Activated CD8-positive, alpha-beta memory T cell treated with anti-CD3 and anti-CD28 coated beads for 36 hours (primary cell): Measurements from ENCODE around the gene SPEM2. TPM values are rescaled to one million over a fixed set of nuclear protein-coding genes. Genes with fewer than 3 reads are reported as not detected.

ENCODE experiments used
- CTCF ChIA-PET: fragments of 350-600 bp; sonication (Branson Sonifier 250); formaldehyde crosslinking; loops from one replicate; lab custom pipeline; 2021; ENCODE audit warnings: antibody characterized with exemption; lab: Charles Lee
- POLR2A ChIA-PET: fragments of 350-600 bp; sonication (Branson Sonifier 250); formaldehyde crosslinking; loops from one replicate; lab custom pipeline; 2021; ENCODE audit warnings: antibody characterized with exemption; lab: Charles Lee
- total RNA-seq, 2 experiments: library from RNA; stranded (reverse); gene quantifications; one replicate each; pipeline ENCODE4 v1.2.3, GENCODE V29; 2021

SPEM2 gene
- total RNA-seq, 2 experiments from 2014 or later: not detected

- POLR2A ChIA-PET: no interaction called here
- CTCF ChIA-PET: interaction anchor here (0.7 kb wide), 1 partner anchor 10 kb away, joined by 3 read pairs; no protein-coding TSS in a partner anchor
Observed at GRCh38 chr17:7413346-7413985, 11.9 kb upstream of the SPEM2 start.

- POLR2A ChIA-PET: no interaction called here
- CTCF ChIA-PET: no interaction called here
Observed at GRCh38 chr17:7414837-7415236, 10.6 kb upstream of the SPEM2 start.

GRCh38 chr17:7415784-7416183 lies 9.6 kb upstream of the SPEM2 start:
- ChIA-PET POLR2A (no interaction called here), CTCF (no interaction called here)

GRCh38 chr17:7416323-7416722 lies 9.1 kb upstream of the SPEM2 start:
- ChIA-PET CTCF (no interaction called here), POLR2A (interaction anchor here (0.6 kb wide), 1 partner anchor 16 kb away, joined by 9 read pairs; no protein-coding TSS in a partner anchor)

GRCh38 chr17:7417056-7417655 lies 8.3 kb upstream of the SPEM2 start:
- CTCF ChIA-PET: no interaction called here
- POLR2A ChIA-PET: interaction anchor here (0.6 kb wide), 1 partner anchor 17 kb away, joined by 9 read pairs; no protein-coding TSS in a partner anchor

- ChIA-PET POLR2A (no interaction called here), CTCF (interaction anchor here (1.0 kb wide), 1 partner anchor 18 kb away, joined by 3 read pairs; no protein-coding TSS in a partner anchor)
Observed at GRCh38 chr17:7418472-7419152, 6.8 kb upstream of the SPEM2 start.

- CTCF ChIA-PET: interaction anchor here (0.6 kb wide), 1 partner anchor 154 kb away, joined by 3 read pairs; no protein-coding TSS in a partner anchor
- POLR2A ChIA-PET: no interaction called here
Observed at GRCh38 chr17:7419819-7420610, 5.4 kb upstream of the SPEM2 start, which contains the start of gene SPEM1. SPEM1 (plus strand) TSS chr17:7420324; CDS start chr17:7420385, 61 bp downstream.

- CTCF ChIA-PET: no interaction called here
Observed at GRCh38 chr17:7421186-7421585, 4.2 kb upstream of the SPEM2 start.

GRCh38 chr17:7423679-7424078 lies 1.7 kb upstream of the SPEM2 start:
- ChIA-PET CTCF (interaction anchor here (0.8 to 0.9 kb wide), 2 partner anchors 13 to 87 kb away, joined by 3 to 4 read pairs; partner anchors contain the start of gene ACAP1), POLR2A (no interaction called here)

More at GRCh38 chr17:7421186-7421585, 4.2 kb upstream of the SPEM2 start:
- POLR2A ChIA-PET: no interaction called here

- ChIA-PET CTCF (interaction anchor here (1.4 kb wide), 1 partner anchor 11 kb away, joined by 7 read pairs; no protein-coding TSS in a partner anchor), POLR2A (interaction anchor here (0.5 to 0.6 kb wide), 2 partner anchors 13 to 25 kb away, joined by 3 to 7 read pairs; no protein-coding TSS in a partner anchor)
Observed at GRCh38 chr17:7425756-7426155, 340 bp downstream of the SPEM2 start.

GRCh38 chr17:7426203-7426863 lies 917 bp downstream of the SPEM2 start:
- CTCF ChIA-PET: interaction anchor here (0.6 to 1.4 kb wide), 2 partner anchors 10 to 270 kb away, joined by 4 to 7 read pairs; no protein-coding TSS in a partner anchor

GRCh38 chr17:7426896-7427489 lies 1.6 kb downstream of the SPEM2 start:
- ChIA-PET CTCF (interaction anchor here (1.1 kb wide), 1 partner anchor 71 kb away, joined by 3 read pairs; no protein-coding TSS in a partner anchor), POLR2A (no interaction called here)

More at GRCh38 chr17:7426203-7426863, 917 bp downstream of the SPEM2 start:
- POLR2A ChIA-PET: no interaction called here

GRCh38 chr17:7427549-7427948 lies 2.1 kb downstream of the SPEM2 start:
- POLR2A ChIA-PET: no interaction called here
- CTCF ChIA-PET: interaction anchor here (1.1 kb wide), 1 partner anchor 71 kb away, joined by 3 read pairs; no protein-coding TSS in a partner anchor

GRCh38 chr17:7428557-7428956 lies 3.1 kb downstream of the SPEM2 start, which contains the start of gene SPEM3:
SPEM3 (plus strand) TSS chr17:7428857; CDS start chr17:7428903, 46 bp downstream.
- ChIA-PET CTCF (interaction anchor here (0.8 kb wide), 1 partner anchor 132 kb away, joined by 4 read pairs; no protein-coding TSS in a partner anchor), POLR2A (no interaction called here)

GRCh38 chr17:7429722-7430121 lies 4.3 kb downstream of the SPEM2 start:
- CTCF ChIA-PET: no interaction called here
- POLR2A ChIA-PET: interaction anchor here (0.5 kb wide), 1 partner anchor 109 kb away, joined by 3 read pairs; no protein-coding TSS in a partner anchor

GRCh38 chr17:7431231-7431630 lies 5.8 kb downstream of the SPEM2 start:
- ChIA-PET CTCF (interaction anchor here (2.3 kb wide), 1 partner anchor 75 kb away, joined by 12 read pairs; the partner anchor contains the start of gene TMEM95), POLR2A (no interaction called here)

- CTCF ChIA-PET: interaction anchor here (0.8 to 2.3 kb wide), 2 partner anchors 28 to 76 kb away, joined by 9 to 12 read pairs; partner anchors contain the start of genes TMEM256 and TMEM95
Observed at GRCh38 chr17:7432296-7432695, 6.9 kb downstream of the SPEM2 start.

More at GRCh38 chr17:7432296-7432695, 6.9 kb downstream of the SPEM2 start:
- POLR2A ChIA-PET: no interaction called here
